NCI-H510A (cell line): Measurements from ENCODE around the gene NUP62.

ENCODE experiments used
- DNase-seq: peaks from one replicate; lab custom pipeline; 2025; lab: John Stamatoyannopoulos, UW

NUP62 gene

DNA sequence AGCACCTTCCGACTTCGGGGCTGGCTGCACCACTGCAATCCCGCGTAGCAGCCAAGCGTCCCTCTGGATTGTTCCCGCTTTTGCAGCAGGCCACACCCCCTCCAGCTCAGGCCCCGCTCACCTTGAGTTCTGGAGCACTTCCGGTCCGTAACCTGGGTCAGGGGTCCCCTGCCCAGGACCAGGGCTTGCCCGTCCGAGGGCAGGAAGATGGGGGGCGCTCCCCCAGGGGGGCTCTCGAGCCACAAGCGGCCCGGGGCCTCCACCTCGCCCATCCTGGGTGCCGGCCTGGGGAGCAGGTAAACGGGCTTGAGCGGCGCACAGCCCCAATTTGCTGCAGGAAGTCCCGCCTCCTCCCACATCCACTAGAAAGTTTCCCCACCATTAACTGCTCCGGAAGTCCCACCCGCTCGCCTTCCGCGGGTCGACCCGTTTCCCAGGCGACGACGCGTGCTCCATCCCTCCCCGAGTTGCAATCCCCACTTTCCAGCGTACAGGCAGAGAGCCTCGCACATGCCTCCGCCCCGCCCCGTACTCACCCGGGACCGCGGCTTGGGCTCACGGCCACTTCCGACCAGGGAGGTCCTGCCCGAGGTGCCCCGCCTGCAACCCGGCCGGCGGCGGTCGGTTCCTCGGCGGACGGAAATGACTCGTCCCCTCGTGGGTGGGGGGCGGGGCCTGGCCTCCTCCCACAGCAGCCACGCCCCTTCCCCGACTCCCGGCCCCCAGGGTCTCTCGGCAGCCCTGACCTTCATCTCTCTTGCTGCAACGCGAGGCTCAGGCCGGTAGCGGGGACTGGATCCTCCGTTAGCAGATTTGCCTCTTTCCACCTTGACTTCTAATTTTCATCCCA lies 62.1 kb downstream of the NUP62 start, which contains the start of gene PNKP:
PNKP (minus strand) TSS at position 644 of the 850 bp plus-strand sequence; CDS start at position 272, 372 bp downstream.
- peak; percentile 95 for DNase-seq

DNA sequence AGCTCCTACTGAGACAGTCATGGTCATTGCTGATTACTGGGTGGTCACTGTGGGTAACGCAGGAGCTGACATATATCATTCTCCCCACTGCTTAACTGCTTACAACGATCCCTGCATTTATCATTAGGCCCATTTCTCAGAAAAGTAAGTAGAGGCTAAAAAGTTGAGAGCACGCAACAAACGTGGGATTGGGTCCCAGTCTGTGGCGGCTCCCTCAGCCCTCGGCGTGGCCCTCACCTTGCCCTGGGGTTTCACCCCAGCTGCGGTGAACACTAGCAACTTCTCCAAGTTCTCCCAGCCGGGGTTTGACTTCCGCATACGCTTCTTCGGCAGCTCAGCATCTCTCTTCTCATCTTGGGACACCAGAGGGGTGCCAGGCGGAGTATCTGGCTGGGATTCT lies 64.4 kb downstream of the NUP62 start:
- DNase-seq, result no peak

DNA sequence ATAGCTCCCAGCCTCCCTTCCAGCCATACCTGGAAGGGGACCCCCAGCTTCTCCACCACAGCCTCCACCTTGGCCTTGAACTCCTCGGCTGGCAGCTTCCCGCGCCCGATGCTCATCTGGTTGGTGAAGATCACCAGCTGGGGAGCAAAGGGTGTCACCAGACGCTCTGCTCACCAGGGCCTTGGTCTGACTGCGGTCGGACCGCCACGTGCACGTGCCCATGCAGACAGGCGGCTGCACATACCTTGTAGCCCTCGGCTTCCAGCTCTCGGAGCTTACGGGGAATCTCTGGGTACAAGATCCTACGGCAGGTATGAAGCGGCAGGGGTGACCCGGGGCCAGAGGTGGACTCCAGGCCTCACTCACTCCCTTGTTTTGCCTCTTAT lies 65.4 kb downstream of the NUP62 start:
- DNase-seq, result no peak

DNA sequence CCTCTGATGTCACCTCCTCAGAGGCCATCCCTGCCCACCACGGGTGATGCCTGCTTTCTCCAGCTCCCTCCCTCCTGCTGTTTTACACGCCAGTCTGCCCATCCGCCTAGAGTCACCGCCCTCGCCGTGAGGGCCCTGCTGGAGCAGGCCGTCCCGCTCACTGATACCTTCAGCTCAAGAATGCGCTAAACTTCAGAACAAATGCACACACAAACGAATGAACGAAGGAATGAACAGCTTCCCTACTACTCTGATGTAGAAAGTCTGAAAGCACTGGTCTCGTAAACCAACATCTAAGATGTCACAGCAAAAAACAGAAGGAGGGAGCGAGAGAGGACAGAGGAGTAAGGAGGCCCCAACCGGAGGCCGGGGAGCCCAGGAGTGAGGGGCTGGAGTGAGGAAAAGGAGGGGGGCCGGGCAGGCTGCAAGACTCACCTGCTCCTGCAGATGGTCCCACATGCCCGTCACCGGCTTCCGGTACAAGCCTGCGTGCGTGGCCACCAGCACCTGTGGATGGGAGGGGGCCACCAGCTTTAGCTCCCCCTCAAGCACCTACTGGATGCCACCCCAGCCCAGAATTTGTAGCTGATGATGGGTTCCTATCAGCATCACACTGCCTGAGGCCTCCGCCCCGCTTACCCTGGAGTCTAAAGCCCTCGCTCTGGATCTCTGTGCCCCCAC lies 65.9 kb downstream of the NUP62 start:
- no peak for DNase-seq

DNA sequence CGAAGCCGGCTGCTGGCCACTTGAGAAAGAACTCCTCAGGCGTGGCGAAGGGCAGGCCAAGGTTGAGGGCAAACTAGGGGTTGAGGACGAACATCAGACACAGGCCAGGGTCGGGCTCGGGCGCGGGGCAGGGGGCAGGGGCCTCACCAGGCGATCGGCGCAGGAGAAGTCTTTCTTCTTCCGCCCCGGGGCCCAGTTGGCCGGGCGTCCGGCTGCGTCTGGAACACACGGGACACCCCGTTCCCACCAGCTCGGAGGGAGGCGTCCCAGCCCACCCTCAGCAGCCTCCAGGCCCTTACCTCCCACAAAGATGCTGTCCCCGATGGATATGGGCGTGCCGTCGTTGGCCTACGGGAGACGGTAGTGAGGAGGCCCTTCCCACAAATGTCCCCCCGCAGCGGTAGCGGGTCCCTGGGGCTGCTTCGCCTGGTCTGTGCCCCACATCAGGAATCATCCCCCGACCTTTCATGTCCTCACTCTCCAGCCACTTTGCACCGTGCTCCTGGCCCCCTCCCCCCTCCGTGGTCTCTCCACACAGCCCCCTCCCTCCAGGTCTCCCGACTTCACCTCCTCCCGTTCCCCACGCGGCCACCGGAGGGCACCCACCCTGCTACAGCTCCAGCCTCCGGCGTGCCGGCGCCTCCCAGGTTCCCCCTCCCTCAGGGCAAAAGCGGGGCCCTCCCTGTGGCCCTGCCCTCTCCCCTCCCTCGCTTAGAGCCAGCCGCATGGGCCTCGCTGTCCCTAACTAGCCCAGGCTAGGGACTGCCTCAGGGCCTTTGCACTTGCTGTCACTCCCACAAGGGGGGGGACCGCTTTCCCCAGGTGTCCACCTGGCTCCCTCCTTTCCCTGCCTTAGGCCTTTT lies 66.7 kb downstream of the NUP62 start:
- no peak for DNase-seq

- DNase-seq, result no peak
Observed at GRCh38 chr19:49861541-49862378, 67.5 kb downstream of the NUP62 start.

GRCh38 chr19:49861107-49861506 lies 68.2 kb downstream of the NUP62 start:
- DNase-seq, result no peak

- no peak for DNase-seq
Observed at GRCh38 chr19:49860336-49861102, 68.8 kb downstream of the NUP62 start.

DNA sequence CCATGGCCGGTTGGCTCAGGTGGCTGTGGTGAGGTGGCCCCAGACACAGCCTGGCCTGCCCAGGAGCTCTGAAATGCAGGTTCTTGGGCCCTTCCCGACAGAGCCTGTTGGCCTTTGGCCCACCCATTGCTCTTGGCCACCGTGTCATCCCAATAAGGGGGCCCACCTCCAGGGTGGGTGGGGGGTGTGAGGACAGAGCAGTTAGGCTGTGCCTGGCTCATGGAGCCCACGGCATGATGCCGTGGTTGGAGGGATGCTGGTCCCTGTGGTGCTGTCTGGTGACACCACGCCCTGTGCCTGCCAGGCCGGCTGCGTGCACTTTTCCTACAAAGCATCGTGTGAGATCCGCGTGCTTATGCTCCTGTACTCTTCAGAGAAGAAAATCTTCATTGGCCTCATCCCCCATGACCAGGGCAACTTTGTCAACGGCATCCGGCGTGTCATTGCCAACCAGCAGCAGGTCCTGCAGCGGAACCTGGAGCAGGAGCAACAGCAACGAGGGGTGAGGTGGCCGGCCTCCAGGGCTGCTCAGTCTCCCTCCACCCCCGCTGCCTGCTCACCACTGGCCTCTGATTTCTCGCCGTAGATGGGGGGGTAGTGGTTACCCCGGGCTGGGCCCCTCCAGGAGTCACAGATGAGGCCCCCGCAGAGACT lies 69.5 kb downstream of the NUP62 start:
- no peak for DNase-seq

GRCh38 chr19:49858088-49858985 lies 71.0 kb downstream of the NUP62 start:
- no peak for DNase-seq

DNA sequence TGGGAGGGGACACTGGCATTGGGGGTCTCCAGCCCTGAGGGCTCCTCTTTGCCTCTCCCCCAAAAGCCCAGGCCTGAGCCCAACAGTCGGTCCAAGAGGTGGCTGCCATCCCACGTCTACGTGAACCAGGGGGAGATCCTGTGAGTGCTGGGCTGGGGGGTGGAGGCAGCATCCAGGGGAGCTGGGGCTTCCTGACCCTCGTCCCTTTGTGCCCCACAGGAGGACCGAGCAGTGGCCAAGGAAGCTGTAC lies 71.5 kb downstream of the NUP62 start:
- DNase-seq, result no peak

- no peak for DNase-seq
Observed at GRCh38 chr19:49857061-49857837, 72.1 kb downstream of the NUP62 start.
